Measurements from ENCODE around the gene FZD4. TPM values are rescaled to one million over a fixed set of nuclear protein-coding genes. Genes with fewer than 3 reads are reported as not detected.
A peak's percentile ranks its signal among the peaks of the same experiment; 100 is the strongest.

The FZD4 gene
- total RNA-seq, 1 donor from 2014 or later = 4.7 TPM

DNA sequence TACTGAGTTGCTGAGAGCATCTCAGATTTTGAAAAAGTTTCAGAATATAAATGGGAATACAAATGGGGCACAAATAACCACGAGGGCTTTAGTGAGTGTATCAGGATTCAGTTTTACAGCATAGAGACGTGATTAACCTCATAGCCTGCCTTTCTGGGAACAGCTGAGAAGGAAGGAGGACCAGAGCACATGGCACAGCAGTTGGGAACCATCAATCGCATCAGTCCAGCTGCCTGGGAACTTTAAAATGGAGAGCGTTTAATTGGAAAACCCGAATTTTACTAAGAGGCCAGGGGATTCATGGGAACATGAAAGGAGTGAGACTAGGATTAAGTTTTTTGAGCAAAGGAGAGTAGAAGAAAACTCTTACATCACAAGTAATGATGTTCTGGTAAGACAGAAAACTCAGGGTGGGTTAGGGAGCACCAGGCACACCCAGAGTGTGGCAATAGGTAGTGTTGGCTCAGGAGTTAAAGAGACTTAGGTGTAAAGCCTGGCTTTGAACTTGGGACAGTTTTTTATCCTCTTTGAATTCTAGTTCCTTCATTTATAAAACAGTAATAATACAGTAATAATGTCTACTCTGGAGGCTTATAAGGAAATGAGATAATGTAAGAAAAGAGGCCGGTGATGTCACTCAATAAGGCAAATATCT is 40.2 kb downstream of the FZD4 start:
- H3K27ac ChIP-seq (ENCODE audit: low read depth, low read length) = peak overlapping the region; percentile 3
- FAIRE-seq (no peak), DNase-seq (ENCODE audit: low read depth) (no peak)
- peaks cover 34% of the 10 kb centered on the region for H3K4me1 ChIP-seq (ENCODE audit: insufficient read depth, low read length)
- no peaks in the 10 kb centered on the region for H3K36me3 ChIP-seq (ENCODE audit: insufficient read depth, low read length)
- H3K4me3 ChIP-seq (ENCODE audit: insufficient read depth, low read depth, low read length) = no peak overlapping the region
- Mint-ChIP-seq H3K9me3 (ENCODE audit: unreplicated experiment) (peaks cover 6% of the 10 kb centered on the region), H3K4me1 (ENCODE audit: low read depth, unreplicated experiment) (peaks cover 30% of the 10 kb centered on the region), H3K27ac (ENCODE audit: unreplicated experiment) (peak overlapping the region; percentile 16), H3K4me3 (ENCODE audit: unreplicated experiment) (no peak overlapping the region), H3K27me3 (ENCODE audit: low read depth, unreplicated experiment) (no peaks in the 10 kb centered on the region), H3K36me3 (ENCODE audit: low read depth, unreplicated experiment) (peaks cover 6% of the 10 kb centered on the region)
- H3K4me2 ChIP-seq (ENCODE audit: low read length) = no peak overlapping the region
- H3K27me3 ChIP-seq (ENCODE audit: insufficient read depth, low read length) = no peaks in the 10 kb centered on the region
- no peak for TF ChIP-seq EZH2 (IDR thresholded peaks at IDR 0.05; ENCODE audit: insufficient read depth, low read length)
- TF ChIP-seq, protein P1, sequence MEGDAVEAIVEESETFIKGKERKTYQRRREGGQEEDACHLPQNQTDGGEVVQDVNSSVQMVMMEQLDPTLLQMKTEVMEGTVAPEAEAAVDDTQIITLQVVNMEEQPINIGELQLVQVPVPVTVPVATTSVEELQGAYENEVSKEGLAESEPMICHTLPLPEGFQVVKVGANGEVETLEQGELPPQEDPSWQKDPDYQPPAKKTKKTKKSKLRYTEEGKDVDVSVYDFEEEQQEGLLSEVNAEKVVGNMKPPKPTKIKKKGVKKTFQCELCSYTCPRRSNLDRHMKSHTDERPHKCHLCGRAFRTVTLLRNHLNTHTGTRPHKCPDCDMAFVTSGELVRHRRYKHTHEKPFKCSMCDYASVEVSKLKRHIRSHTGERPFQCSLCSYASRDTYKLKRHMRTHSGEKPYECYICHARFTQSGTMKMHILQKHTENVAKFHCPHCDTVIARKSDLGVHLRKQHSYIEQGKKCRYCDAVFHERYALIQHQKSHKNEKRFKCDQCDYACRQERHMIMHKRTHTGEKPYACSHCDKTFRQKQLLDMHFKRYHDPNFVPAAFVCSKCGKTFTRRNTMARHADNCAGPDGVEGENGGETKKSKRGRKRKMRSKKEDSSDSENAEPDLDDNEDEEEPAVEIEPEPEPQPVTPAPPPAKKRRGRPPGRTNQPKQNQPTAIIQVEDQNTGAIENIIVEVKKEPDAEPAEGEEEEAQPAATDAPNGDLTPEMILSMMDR (IDR thresholded peaks at IDR 0.05; ENCODE audit: insufficient read depth, low read depth, low read length) = no peak
- H3K79me2 ChIP-seq (ENCODE audit: insufficient read depth, low read length) = no peaks in the 10 kb centered on the region
- H4K20me1 ChIP-seq (ENCODE audit: insufficient read depth, low read length) = no peaks in the 10 kb centered on the region
- H3K9ac ChIP-seq (ENCODE audit: low read length) = no peak overlapping the region
- H3K9me3 ChIP-seq (ENCODE audit: insufficient read depth, low read depth, low read length) = no peaks in the 10 kb centered on the region
- H2AFZ ChIP-seq (ENCODE audit: low read depth, low read length) = no peak overlapping the region

DNA sequence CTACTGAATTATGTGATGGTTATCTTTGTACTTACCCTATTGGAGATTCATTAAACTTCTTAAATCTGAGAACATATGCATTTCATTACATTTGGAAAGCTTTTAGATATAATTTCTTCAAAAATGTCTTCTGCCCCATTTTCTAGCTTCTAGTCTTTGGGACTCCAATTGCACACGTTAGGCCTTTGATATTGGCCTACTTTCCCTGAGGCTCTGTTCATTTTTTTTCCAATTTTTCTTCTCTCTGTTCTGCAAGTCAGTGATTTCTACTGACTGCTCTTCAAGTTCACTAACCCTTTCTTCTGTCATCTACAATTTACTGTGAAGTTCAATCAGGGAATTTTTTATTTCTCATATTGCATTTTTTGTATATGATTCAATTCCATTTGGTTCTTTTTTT is 43.0 kb downstream of the FZD4 start:
- Histone ChIP-seq H3K4me1 (ENCODE audit: insufficient read depth, low read length) (peaks cover 15% of the 10 kb centered on the region), H2AFZ (ENCODE audit: low read depth, low read length) (no peak overlapping the region), H3K27ac (ENCODE audit: low read depth, low read length) (no peak overlapping the region), H3K9me3 (ENCODE audit: insufficient read depth, low read depth, low read length) (no peaks in the 10 kb centered on the region), H3K4me3 (ENCODE audit: insufficient read depth, low read depth, low read length) (no peak overlapping the region), H3K4me2 (ENCODE audit: low read length) (no peak overlapping the region), H3K9ac (ENCODE audit: low read length) (no peak overlapping the region), H3K27me3 (ENCODE audit: insufficient read depth, low read length) (no peaks in the 10 kb centered on the region), H3K79me2 (ENCODE audit: insufficient read depth, low read length) (no peaks in the 10 kb centered on the region), H4K20me1 (ENCODE audit: insufficient read depth, low read length) (no peaks in the 10 kb centered on the region), H3K36me3 (ENCODE audit: insufficient read depth, low read length) (no peaks in the 10 kb centered on the region)
- no peak for FAIRE-seq
- TF ChIP-seq EZH2 (IDR thresholded peaks at IDR 0.05; ENCODE audit: insufficient read depth, low read length) = no peak
- TF ChIP-seq, protein P1 (IDR thresholded peaks at IDR 0.05; ENCODE audit: insufficient read depth, low read depth, low read length) = no peak
- Mint-ChIP-seq H3K27me3 (ENCODE audit: low read depth, unreplicated experiment) (no peaks in the 10 kb centered on the region), H3K36me3 (ENCODE audit: low read depth, unreplicated experiment) (peaks cover 6% of the 10 kb centered on the region), H3K27ac (ENCODE audit: unreplicated experiment) (no peak overlapping the region), H3K4me3 (ENCODE audit: unreplicated experiment) (no peak overlapping the region), H3K4me1 (ENCODE audit: low read depth, unreplicated experiment) (peaks cover 12% of the 10 kb centered on the region), H3K9me3 (ENCODE audit: unreplicated experiment) (peaks cover 6% of the 10 kb centered on the region)
- DNase-seq (ENCODE audit: low read depth) = no peak

DNA sequence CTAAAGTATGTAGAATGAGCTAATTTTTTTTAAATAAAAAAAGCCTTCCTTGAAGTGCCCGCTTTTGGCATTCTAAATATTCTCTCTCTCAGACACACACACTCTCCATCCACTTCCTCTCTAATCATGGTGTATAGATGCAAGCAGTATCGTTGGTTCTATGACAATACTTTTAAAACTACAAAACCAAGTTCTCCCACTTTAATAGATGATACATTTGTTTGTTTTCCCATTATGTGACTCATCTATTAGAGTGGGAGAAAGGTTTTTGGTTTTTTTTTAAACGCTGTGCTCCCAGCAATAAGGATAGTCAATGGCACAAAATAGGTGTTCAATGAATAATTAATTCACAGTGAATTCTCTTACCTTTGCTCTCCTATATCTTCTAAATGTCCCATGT is 44.6 kb downstream of the FZD4 start:
- DNase-seq (ENCODE audit: low read depth) (no peak), FAIRE-seq (peak; percentile 58)
- H3K4me1 Mint-ChIP-seq (ENCODE audit: low read depth, unreplicated experiment) = peaks cover 3% of the 10 kb centered on the region
- no peaks in the 10 kb centered on the region for H3K4me1 ChIP-seq (ENCODE audit: insufficient read depth, low read length)
- H4K20me1 ChIP-seq (ENCODE audit: insufficient read depth, low read length) = no peaks in the 10 kb centered on the region
- H3K9ac ChIP-seq (ENCODE audit: low read length) = no peak overlapping the region
- no peak overlapping the region for H3K27ac ChIP-seq (ENCODE audit: low read depth, low read length)
- H3K4me3 ChIP-seq (ENCODE audit: insufficient read depth, low read depth, low read length) = no peak overlapping the region
- H3K79me2 ChIP-seq (ENCODE audit: insufficient read depth, low read length) = no peaks in the 10 kb centered on the region
- peaks cover 6% of the 10 kb centered on the region for H3K36me3 Mint-ChIP-seq (ENCODE audit: low read depth, unreplicated experiment)
- no peak overlapping the region for H3K4me3 Mint-ChIP-seq (ENCODE audit: unreplicated experiment)
- no peaks in the 10 kb centered on the region for H3K9me3 ChIP-seq (ENCODE audit: insufficient read depth, low read depth, low read length)
- H2AFZ ChIP-seq (ENCODE audit: low read depth, low read length) = no peak overlapping the region
- H3K9me3 Mint-ChIP-seq (ENCODE audit: unreplicated experiment) = peaks cover 6% of the 10 kb centered on the region
- H3K4me2 ChIP-seq (ENCODE audit: low read length) = no peak overlapping the region
- no peak overlapping the region for H3K27ac Mint-ChIP-seq (ENCODE audit: unreplicated experiment)
- no peaks in the 10 kb centered on the region for H3K36me3 ChIP-seq (ENCODE audit: insufficient read depth, low read length)
- no peaks in the 10 kb centered on the region for H3K27me3 Mint-ChIP-seq (ENCODE audit: low read depth, unreplicated experiment)
- no peaks in the 10 kb centered on the region for H3K27me3 ChIP-seq (ENCODE audit: insufficient read depth, low read length)
- TF ChIP-seq, protein P1 (IDR thresholded peaks at IDR 0.05; ENCODE audit: insufficient read depth, low read depth, low read length) = no peak
- TF ChIP-seq EZH2 (IDR thresholded peaks at IDR 0.05; ENCODE audit: insufficient read depth, low read length) = no peak
